ENCODE data around the gene UBIAD1.

- TF ChIP-seq EZH2 (IDR thresholded peaks at IDR 0.05; ENCODE audit: borderline replicate concordance, low read length) = no peak
- no peak for TF ChIP-seq CTCF (conservative IDR thresholded peaks at IDR 0.05 in 1 of 2, IDR thresholded peaks at IDR 0.05 in 1 of 2; ENCODE audit: extremely low read depth in 1 of 2, insufficient read depth in 1 of 2, low read depth in 1 of 2, low read length in 2 of 2)
These were observed 46.0 kb downstream of the UBIAD1 start for GRCh38 chr1:11318982-11319381.

Measured in mammary epithelial cell (primary cell).